C4-2B (cell line): ENCODE data around the gene TSPAN4.

Experiments
- CTCF ChIP-seq: fragments of 450-650 bp; conservative IDR thresholded peaks from 2 replicates; pipeline ENCODE4 v1.5.1; 2017; ENCODE audit warnings: mild to moderate bottlenecking
- ZFX ChIP-seq: fragments of 450-650 bp; IDR thresholded peaks from 2 replicates; pipeline ENCODE4 v1.6.1; 2017

GRCh38 chr11:853682-854448 lies 11.2 kb downstream of the TSPAN4 start:
- TF ChIP-seq CTCF (no peak), ZFX (no peak)
